Measurements from ENCODE around the gene ACBD6.

DNA sequence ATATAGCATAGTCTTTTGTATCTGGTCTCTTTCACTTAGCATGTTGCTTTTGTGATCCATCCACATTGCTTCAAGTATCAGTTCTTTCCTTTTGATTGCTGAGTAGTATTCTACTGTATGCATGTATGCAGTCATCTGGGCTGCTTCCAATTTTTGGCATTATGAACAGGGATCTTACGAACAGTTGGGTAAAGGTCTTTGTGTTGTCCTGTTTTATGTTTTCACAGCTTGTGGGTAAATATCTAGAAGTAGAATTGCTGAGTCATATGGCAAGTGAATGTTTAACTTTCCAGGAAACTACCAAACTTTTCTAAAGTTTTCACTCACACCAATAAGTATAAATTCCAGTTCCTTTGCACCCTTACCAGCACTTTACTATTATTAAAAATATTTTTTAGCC is 211.4 kb downstream of the ACBD6 start:
- TF ChIP-seq CTCF (IDR thresholded peaks at IDR 0.05; ENCODE audit: low read depth, low read length, missing input control) (no peak), REST (IDR thresholded peaks at IDR 0.05) (no peak), TAF1 (conservative IDR thresholded peaks at IDR 0.05) (no peak), MAX (IDR thresholded peaks at IDR 0.05) (no peak), SP1 (IDR thresholded peaks at IDR 0.05) (peak; percentile 54), EGR1 (IDR thresholded peaks at IDR 0.05; ENCODE audit: low read depth in 2 of 2) (no peak), ZBTB33 (IDR thresholded peaks at IDR 0.05) (peak; percentile 30), ATF3 (IDR thresholded peaks at IDR 0.05) (peak; percentile 17), YY1 (IDR thresholded peaks at IDR 0.05) (peak; percentile 26), FOXA1 (IDR thresholded peaks at IDR 0.05) (no peak), GABPA (IDR thresholded peaks at IDR 0.05 in 1 of 2, conservative IDR thresholded peaks at IDR 0.05 in 1 of 2) (no peak), RAD21 (IDR thresholded peaks at IDR 0.05) (peak in 1 of 2 donors; percentile 9)

Measured in liver (tissue), 3 donors.